Stimulated activated naive CD8-positive, alpha-beta T cell treated with anti-CD3 and anti-CD28 coated beads, Interleukin-15, amount 100 ng/mL, for 72 hours (primary cell): ENCODE measurements around the gene SORBS1.

Experiments
- ATAC-seq: fragments of 150-1000 bp; cut with Tn5 transposase; 2 replicates; pipeline ENCODE4 v1.10.0; 2021; ENCODE audit warnings: mild to moderate bottlenecking, moderate library complexity
- DNase-seq, 2 donors: peaks; one replicate each; pipeline ENCODE4 v3.0.0; 2021 to 2022
- H3K27ac Mint-ChIP-seq, 2 donors: one replicate each; pipeline ENCODE4 v1.8.0; 2022; ENCODE audit warnings: mild to moderate bottlenecking in 2 of 2, mixed read lengths in 2 of 2, moderate library complexity in 2 of 2
- H3K27me3 Mint-ChIP-seq: one replicate; pipeline ENCODE4 v1.8.0; 2022; ENCODE audit warnings: mixed read lengths
- H3K4me1 Mint-ChIP-seq: one replicate; pipeline ENCODE4 v1.8.0; 2022; ENCODE audit warnings: mild to moderate bottlenecking, mixed read lengths
- H3K4me3 Mint-ChIP-seq, 2 donors: one replicate each; pipeline ENCODE4 v1.8.0; 2022; ENCODE audit warnings: mild to moderate bottlenecking in 2 of 2, mixed read lengths in 2 of 2, moderate library complexity in 1 of 2
- H3K9me3 Mint-ChIP-seq, 2 donors: one replicate each; pipeline ENCODE4 v1.8.0; 2022; ENCODE audit warnings: mixed read lengths in 2 of 2

SORBS1 gene

DNA sequence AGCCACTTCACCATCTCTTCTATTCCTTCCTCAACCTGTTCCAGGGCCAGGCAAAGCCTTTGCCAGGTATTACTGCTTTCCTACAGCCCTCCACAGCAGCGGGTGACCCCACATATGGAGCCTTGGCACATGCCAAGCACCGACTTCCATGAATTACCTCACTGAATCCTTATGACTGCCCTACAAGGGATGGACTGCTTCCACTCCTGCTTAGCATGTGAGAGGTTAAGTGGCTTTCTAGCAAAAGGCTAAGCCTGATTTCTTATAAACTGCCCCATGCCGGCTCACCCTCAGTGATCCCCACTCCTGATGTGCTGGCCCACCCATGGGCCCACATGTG is 226.4 kb downstream of the SORBS1 start:
- no peaks in the 10 kb centered on the region for H3K4me1 Mint-ChIP-seq
- H3K27ac Mint-ChIP-seq: no peak overlapping the region
- no peaks in the 10 kb centered on the region for H3K9me3 Mint-ChIP-seq
- H3K27me3 Mint-ChIP-seq: no peaks in the 10 kb centered on the region
- ATAC-seq (no peak), DNase-seq (no peak)
- H3K4me3 Mint-ChIP-seq: no peak overlapping the region

DNA sequence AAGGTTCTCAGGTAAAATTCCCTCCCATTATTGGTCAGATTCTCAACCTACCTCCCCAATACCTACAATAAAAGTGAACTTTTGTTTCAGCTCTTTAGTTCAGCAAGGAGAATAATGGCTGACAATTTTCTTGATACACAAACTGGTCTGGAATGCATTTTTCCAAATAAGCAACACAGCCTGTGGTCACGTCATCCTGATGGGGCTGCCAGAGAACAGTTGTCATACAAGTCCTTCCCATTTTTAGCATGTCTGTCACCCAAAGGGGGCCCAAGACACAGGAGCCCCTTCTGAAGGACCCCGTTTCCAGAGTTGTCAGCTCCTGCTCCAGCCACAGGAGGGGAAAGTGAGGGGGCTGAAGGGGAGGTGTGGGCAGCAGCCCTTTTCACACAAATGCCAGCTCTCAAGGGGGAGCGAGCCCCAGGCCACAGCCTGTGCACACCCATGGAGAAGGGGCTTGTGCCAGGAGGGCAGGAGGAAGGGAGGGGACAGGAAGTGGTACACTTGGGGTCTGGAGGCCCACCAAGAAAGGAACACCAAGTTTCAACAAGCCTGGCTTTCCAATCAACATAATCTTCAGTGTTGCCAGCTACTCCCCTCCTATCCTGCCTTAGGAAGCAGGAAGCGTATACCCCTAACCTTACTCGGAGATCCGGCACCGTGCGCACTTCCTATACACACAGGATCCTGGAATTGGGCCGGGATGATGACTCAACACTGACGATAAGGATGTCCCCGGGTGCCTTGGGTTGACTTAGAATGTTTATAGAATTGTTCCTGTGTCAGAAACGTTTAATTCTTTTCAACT is 227.0 kb downstream of the SORBS1 start:
- no peak overlapping the region for H3K4me3 Mint-ChIP-seq
- no peaks in the 10 kb centered on the region for H3K9me3 Mint-ChIP-seq
- H3K4me1 Mint-ChIP-seq: no peaks in the 10 kb centered on the region
- H3K27ac Mint-ChIP-seq: no peak overlapping the region
- ATAC-seq: no peak
- DNase-seq: no peak
- no peaks in the 10 kb centered on the region for H3K27me3 Mint-ChIP-seq

DNA sequence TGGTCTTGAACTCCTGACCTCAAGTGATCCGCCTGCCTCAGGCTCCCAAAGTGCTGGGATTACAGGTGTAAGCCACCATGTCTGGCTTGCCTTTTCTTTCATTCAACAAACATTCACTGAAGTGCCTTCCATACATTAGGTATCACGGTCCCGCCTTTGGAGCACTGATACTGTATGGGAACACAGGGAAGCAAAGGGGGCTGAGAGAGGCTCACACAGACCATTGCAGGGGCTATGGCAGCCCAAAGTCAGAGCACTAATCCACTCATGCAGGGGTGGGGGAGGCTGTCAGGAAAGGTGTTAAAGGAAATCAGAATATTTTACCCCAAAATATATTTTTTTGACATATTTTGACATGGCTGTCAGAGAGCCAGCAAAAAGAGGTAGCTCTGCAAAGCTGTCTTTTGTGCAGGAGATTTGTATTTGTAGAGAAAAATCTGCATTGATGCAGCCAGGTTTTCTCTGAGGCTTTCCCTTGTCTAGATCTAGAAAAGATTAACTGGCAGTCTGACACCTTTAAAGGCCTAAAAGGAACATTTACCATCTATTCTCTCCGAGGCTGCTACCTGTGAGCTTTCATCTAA is 228.4 kb downstream of the SORBS1 start:
- DNase-seq: no peak
- Mint-ChIP-seq H3K27me3 (no peaks in the 10 kb centered on the region), H3K27ac (no peak overlapping the region), H3K4me3 (no peak overlapping the region), H3K9me3 (no peaks in the 10 kb centered on the region), H3K4me1 (no peaks in the 10 kb centered on the region)
- no peak for ATAC-seq

DNA sequence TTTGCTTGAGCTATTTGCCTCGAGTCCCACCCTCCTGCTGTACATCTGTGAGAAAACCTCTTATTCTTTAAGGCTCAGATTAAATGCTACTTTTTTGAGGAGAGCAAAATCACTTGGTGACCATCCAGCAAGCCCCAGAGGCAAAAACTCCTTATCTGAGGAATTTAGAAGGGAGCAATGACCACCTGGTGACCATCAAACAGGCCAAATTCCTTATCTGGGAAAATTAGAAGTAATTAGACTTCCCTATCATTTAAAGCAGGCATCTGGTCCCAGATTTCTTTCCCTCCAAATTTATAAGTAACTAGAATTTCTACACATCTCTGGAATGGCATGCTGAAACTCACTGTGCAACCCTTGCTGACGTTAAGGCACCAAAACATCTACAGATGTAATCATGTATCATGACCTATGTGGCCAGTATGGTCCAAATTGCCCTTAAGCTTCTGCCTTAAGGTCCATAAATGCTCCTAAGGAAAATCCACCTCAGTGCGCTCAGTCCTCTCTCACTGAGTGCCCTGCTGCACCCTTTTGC is 229.5 kb downstream of the SORBS1 start:
- Mint-ChIP-seq H3K27me3 (no peaks in the 10 kb centered on the region), H3K4me1 (no peaks in the 10 kb centered on the region), H3K4me3 (no peak overlapping the region), H3K9me3 (no peaks in the 10 kb centered on the region), H3K27ac (no peak overlapping the region)
- no peak for ATAC-seq
- DNase-seq: no peak

DNA sequence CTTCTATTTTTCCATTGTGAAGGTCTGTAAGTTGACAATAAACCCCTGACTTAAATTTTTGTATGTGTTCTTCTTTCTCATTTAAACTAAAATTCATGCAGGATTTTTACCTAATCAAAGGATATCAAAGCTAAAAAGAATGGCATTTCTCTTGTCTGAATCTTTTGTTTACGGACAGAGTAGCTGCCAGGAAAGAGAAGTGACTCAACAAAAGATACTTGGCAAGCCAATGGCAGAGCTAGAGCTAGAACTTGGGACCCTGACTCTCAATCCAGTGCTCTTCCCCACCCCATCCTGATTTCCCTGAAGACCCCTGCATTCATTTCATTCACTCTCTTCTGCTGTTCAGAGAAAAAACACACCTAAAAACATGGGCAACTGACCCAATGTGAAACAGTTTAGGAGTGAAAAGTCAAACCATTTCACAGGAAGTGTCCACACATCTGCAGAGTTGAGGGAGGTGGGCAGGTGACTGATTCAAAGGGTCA is 230.2 kb downstream of the SORBS1 start:
- no peaks in the 10 kb centered on the region for H3K27me3 Mint-ChIP-seq
- H3K27ac Mint-ChIP-seq: no peak overlapping the region
- DNase-seq (no peak), ATAC-seq (no peak)
- H3K9me3 Mint-ChIP-seq: no peaks in the 10 kb centered on the region
- H3K4me3 Mint-ChIP-seq: no peak overlapping the region
- no peaks in the 10 kb centered on the region for H3K4me1 Mint-ChIP-seq

DNA sequence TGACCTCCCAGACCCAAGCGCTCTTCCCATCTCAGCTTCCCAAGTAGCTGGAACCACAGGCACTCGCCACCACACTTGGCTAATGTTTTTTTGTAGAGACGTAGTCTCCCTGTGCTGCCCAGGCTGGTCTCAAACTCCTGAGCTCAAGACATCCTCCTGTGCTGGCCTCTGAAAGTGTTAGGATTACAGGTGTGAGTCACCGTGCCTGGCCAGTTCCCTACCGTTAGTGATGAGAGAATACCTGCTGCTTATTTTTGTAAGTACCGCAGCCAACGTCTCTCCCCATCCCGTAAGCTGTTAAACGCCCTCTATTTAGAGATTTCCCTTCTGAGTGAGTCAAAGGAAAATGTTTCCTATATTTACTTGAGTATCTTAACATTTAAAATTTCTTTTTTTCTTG is 231.9 kb downstream of the SORBS1 start:
- ATAC-seq (no peak), DNase-seq (no peak)
- no peaks in the 10 kb centered on the region for H3K27me3 Mint-ChIP-seq
- no peak overlapping the region for H3K27ac Mint-ChIP-seq
- no peak overlapping the region for H3K4me3 Mint-ChIP-seq
- H3K9me3 Mint-ChIP-seq: no peaks in the 10 kb centered on the region
- no peaks in the 10 kb centered on the region for H3K4me1 Mint-ChIP-seq

DNA sequence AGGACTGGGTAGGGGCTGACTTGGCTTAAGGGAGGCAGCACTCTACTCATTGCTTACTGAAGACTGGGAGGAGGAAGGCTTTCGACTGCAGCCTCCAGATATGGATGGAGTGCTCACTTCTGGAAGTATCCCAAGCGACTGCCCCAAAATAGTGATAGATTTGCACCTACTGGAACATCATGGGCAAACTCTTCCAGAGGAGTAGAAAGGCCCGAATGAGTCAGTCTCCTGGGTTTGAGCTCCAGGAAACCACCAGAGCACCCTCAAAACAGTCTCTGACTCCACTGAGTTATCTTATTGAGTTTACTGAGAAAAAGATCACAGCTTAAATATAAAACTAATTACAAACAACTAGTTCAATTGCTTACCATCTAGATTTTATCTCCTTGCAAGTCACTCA is 233.2 kb downstream of the SORBS1 start:
- Mint-ChIP-seq H3K4me1 (no peaks in the 10 kb centered on the region), H3K27me3 (no peaks in the 10 kb centered on the region), H3K27ac (no peak overlapping the region), H3K9me3 (no peaks in the 10 kb centered on the region), H3K4me3 (no peak overlapping the region)
- ATAC-seq (no peak), DNase-seq (no peak)

DNA sequence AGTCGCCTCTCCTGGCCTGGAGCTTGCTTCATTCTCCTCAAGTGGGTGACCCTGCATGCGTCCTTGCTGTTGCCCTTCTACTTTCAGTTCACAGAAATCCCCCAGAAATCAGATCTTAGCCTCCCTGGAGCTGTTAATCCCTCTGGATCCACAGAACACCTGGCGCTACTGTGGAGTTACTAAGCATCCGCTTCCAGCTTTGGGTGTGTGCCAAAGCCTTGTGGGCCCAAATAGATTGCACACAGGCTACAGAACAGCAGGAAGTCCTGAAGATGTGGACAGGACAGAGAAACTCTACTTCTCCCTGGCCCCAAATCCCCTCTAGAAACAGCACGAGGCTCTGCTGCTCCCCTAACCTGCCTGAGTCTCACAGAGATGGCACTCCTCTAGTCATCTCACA is 233.8 kb downstream of the SORBS1 start:
- Mint-ChIP-seq H3K27ac (no peak overlapping the region), H3K27me3 (no peaks in the 10 kb centered on the region), H3K4me3 (no peak overlapping the region), H3K4me1 (no peaks in the 10 kb centered on the region), H3K9me3 (no peaks in the 10 kb centered on the region)
- DNase-seq (no peak), ATAC-seq (no peak)

DNA sequence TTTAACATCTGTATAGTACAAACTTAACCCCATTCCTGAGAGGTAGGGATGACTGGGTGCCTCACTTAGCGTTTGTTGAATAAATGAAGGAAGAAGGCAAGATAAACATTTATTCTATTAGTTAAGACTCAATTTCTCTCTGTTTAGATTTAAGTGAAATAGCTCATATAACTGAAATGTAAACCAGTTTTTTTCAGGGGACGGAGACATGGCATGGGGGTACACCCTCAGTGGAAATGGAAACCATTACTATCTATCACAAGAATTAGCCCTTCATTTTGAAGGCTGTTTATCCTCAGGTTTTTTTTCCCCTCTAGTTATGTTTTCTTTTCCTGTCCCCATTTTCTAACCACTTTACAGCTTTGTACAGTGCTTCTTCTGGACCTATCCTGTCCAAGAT is 234.8 kb downstream of the SORBS1 start:
- no peaks in the 10 kb centered on the region for H3K9me3 Mint-ChIP-seq
- H3K4me1 Mint-ChIP-seq: no peaks in the 10 kb centered on the region

DNA sequence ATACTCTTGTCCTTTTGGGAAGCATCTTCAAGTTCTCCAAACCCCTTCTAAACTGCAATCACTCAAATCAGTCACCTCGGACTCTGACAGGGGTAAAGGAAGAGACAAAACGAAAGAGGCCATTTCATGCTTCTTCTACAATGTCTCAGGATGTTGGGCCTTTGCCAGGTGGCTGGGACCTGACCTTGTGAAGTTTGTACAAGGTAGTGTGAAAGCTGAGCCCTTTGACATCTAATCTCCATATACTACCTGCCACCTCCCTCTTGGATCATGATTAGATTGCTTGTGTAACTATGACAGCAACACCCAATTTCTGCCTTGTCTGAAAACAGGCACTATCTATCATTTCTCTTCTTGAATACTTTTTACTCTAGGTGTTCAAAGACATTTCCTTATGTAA is 235.3 kb downstream of the SORBS1 start:
- H3K27me3 Mint-ChIP-seq: no peaks in the 10 kb centered on the region
- H3K27ac Mint-ChIP-seq: no peak overlapping the region
- H3K4me3 Mint-ChIP-seq: no peak overlapping the region
- H3K9me3 Mint-ChIP-seq: no peaks in the 10 kb centered on the region
- no peaks in the 10 kb centered on the region for H3K4me1 Mint-ChIP-seq
- ATAC-seq (no peak), DNase-seq (no peak)

More for the DNA sequence above, 234.8 kb downstream of the SORBS1 start:
- no peaks in the 10 kb centered on the region for H3K27me3 Mint-ChIP-seq
- ATAC-seq (no peak), DNase-seq (no peak)
- H3K4me3 Mint-ChIP-seq: no peak overlapping the region
- no peak overlapping the region for H3K27ac Mint-ChIP-seq

DNA sequence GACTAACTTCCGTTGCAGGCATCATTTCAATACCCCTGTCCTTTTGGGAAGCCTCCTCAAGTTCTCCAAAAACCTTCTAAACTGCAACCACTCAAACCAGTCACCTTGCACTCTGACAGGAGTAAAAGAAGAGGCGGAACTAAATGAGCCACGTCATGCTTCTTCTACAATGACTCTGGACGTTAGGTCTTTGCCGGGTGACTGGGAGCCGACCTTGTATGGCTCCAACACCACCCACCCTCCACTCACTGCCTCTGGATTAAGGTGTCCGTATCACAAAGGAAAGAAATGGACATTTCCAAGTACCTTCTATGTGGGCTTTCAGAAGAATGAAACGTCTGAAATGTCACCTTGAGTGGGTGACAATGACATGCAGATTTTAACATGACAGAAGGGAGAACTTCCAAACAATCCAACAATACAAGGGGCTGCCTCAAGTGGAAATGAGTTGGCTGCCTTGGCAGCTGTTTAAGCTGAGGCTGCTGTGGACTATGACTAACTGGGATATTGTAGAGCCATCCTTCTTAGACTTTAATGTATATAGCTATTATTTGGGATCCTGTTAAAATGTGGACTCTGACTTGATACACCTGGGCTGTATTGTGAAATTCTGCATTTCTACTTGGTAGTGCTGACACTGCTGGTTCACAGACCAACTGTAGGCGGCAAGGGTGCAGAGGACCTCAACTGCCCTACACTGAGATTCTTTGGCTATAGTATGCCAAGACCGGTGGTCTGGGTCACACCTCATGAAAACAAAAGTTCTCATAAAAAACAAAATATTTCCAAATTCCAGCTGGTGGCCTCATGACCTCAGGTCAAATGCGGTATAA is 236.5 kb downstream of the SORBS1 start:
- no peaks in the 10 kb centered on the region for H3K9me3 Mint-ChIP-seq
- no peak overlapping the region for H3K27ac Mint-ChIP-seq
- ATAC-seq: no peak
- no peaks in the 10 kb centered on the region for H3K4me1 Mint-ChIP-seq
- H3K4me3 Mint-ChIP-seq: no peak overlapping the region
- no peak for DNase-seq
- H3K27me3 Mint-ChIP-seq: no peaks in the 10 kb centered on the region

DNA sequence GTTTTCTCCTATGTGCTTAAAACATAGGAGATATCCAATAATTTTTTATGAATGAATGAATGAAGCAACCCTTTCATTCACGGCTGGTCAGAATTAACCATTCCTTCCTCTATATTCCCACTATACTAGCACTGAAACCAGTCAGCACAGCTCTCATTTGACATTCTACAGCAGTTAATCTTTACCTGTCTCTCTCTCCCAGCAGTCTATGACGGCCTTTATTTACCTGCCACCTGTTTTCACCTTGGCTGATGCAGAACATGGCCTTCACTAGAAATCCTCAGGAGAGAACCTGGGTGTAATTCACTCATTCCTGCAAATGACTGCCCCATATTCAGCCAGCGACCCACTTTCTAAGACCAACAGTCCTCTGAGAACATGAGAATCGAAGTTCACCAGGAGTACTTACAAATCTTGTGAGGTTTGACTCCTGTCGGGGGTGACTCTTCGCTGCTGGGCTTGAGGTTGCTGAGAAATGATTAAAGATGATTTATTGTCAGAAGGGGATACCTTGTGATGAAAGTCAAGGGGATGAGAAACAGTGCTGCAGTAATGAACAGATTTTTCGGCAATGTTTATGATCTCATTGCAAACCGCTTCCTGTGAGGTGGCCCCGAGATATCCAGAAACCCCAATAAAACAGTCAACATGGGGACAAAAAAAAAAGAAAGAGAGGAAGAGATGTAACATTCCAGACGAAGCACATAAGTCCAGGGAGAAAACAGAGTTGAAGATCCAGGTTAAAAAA is 239.4 kb downstream of the SORBS1 start:
- Mint-ChIP-seq H3K9me3 (no peaks in the 10 kb centered on the region), H3K4me1 (no peaks in the 10 kb centered on the region), H3K27ac (no peak overlapping the region), H3K27me3 (no peaks in the 10 kb centered on the region), H3K4me3 (no peak overlapping the region)
- DNase-seq: no peak
- no peak for ATAC-seq

DNA sequence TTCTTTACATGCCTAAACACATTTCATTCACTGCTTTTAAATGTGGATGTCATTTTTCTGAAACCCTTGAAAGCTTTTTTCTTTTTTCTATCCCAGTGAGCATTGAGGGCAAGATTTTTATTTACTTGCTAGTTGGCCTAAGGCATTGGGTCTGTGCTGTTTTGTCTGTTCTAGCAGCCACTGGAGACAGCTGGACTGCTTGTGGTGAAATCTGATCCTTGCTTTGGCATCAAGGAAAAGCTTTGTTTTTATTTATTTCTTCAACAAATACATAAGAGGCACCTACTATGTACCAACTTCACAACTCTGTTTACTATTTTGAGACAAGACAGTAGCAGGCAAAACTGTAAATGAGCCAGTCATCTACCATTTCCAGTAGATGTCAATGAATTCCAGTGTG is 241.9 kb downstream of the SORBS1 start:
- Mint-ChIP-seq H3K27ac (no peak overlapping the region), H3K9me3 (no peaks in the 10 kb centered on the region), H3K4me3 (no peak overlapping the region), H3K27me3 (no peaks in the 10 kb centered on the region), H3K4me1 (no peaks in the 10 kb centered on the region)
- ATAC-seq (no peak), DNase-seq (no peak)

DNA sequence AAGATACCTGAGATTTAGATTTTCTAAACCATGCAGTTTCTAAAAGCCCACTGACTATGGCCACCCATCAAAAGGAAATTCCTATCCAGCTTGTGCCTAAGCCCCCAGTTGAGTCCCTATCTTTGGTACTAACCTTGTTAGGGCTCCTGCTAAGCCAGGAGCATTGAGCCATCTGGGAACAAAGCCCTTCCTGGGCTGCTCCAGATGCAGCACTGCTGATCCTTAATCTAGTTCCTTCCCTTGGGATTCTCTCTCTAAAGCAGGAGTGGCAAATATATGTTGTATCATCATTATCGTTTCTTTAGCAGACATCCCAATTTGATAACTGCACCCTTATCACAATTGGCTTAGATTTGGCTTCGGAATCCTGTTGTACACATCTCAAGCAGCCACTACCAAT is 245.7 kb downstream of the SORBS1 start:
- Mint-ChIP-seq H3K27me3 (peaks cover 6% of the 10 kb centered on the region), H3K4me3 (no peak overlapping the region), H3K4me1 (no peaks in the 10 kb centered on the region), H3K9me3 (no peaks in the 10 kb centered on the region), H3K27ac (no peak overlapping the region)
- DNase-seq (no peak), ATAC-seq (no peak)

DNA sequence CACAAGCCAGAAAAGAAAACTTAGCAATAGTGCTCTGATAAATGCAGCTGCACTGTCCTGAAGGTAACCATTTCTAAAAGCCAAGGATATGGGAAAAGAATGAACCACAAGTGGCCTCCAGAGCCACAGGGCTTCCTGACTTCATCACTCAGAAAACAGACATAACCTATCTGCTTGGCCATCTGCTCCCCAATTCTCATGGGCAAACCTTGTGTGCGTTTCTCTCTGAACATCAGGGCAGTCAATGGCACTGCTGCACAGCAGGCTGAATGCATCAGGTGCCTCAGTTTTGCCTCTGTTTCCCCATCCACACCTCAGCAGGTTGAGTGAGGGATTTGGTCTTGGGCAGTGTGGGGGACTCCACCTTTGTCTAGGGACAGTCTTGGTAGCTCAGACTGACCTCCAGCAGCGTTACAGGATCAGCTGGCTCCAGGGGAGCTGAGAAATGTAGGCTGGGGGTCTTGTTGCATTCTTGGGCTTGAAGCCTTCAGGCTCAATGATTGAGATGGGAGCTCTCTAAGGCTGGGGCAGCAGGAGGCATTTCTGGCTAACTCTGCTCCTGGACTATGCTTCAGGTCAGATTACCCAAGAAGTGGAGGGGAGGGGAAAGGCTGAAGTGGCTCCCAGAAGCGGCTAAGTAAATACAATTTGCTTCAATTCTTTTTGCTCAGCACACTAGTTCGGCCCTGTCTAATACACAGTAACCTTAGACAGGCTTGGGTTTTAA is 246.8 kb downstream of the SORBS1 start:
- Mint-ChIP-seq H3K9me3 (no peaks in the 10 kb centered on the region), H3K27me3 (peaks cover 12% of the 10 kb centered on the region), H3K4me1 (peaks cover 12% of the 10 kb centered on the region), H3K4me3 (no peak overlapping the region), H3K27ac (no peak overlapping the region)
- DNase-seq (no peak), ATAC-seq (peak; percentile 39)
